ENCODE results near the gene GLIS1.
A peak's percentile ranks its signal among the peaks of the same experiment; 100 is the strongest.

GLIS1 gene

DNA sequence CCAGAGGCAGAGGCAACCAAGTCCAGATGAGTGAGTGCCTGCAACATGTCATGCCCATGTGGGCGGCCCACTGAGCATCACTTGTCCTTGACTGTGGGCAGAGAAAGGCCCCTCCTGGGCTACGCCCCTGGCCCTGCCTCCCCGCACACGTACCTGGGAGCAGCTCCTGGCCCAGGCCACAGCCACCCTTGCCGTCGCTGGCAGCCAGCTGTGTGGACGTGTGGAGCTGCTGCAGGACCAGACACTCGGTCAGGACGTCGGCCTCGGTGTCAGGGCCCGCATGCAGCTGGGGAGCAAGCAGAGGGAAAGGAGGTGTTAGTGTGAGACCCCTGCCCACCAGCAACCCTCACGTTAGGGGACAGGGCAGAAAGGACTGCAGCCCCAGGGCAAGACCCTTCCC is 218.5 kb downstream of the GLIS1 start:
- DNase-seq = no peak

DNA sequence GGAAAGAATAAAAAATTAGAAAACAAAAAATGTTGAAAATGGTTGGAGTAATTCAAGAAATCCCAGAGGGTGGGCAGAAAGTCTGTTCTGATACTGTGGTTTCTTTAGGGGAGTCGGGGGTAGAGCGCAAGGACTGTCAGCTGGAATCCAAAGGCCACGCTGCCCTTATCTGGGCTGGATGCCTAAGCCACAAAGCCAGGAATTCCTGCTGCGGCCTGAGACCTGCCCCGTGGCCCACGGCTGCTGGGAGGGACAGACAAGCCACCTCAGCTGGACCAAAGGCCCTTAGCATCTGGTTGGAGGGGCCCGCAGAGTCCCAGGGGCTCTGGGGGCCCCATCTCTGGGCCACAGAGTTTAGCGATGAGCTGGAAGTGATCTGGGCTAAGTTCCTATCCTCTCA is 219.5 kb downstream of the GLIS1 start:
- no peak for DNase-seq

DNA sequence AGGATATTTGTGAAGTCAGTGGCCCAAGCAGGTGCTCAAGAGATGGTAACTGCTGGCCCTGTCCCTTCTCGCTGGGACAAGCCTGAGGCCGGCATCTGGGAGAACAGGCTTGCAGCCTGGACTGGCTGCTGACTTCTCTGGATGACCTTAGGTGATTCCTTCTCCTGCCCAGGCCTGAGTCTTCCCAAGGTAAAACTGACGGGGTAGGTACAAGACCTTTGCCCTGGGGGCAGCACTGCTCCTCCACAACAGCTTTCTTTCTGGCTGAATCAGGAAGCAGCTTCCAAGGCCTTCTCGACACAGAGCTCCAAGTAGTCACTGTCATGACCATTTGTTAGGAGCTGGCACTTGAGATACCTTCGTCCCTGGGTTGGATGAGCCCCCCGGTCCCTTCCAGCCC is 220.2 kb downstream of the GLIS1 start:
- no peak for DNase-seq

DNA sequence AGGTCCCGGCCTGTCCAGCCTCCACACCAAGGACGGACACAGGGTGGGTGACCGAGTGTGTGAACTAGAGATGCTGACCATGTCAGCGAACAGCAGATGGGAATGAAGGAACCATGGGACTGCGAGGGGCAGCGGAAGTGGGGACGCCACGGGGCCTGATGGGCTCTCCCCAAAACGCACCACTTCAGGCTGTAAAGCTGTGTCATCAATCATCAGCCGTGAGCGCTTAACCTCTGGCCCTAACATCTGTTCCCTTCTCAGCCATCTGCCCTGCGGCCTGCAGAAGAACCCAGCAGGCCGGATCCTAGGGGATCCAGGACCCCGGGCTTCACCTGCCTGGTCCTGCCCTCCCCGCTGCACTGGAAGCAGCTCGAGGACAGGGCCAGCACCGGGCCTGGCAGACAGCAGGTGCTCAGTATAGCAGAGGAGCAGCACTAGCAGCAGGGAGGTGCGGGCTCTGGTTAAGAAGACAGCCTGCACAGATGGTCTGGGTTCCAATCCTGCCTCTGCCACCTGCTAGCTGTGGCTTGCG is 221.1 kb downstream of the GLIS1 start:
- DNase-seq = peak; percentile 70 to 89

DNA sequence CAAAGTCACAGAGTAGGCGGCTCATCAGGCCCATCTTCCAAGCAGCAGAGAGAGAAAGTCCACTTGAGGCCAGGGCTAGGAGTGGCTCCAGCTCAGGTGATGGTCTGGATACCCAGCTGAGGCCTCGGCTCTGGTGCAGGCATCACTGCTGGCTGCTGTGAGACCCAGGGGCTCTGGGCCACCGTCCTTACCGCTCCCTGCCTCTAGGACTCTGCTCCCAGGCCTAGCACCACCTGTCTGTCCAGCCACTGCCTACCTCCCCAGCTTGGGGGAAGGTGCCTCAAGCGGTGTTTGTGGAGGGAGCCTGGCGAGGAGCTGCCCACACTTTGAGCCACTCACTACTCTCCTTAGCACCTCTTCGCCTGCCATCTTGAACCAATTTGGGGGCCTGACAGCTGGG is 221.9 kb downstream of the GLIS1 start:
- peak in 1 of 2 experiments; percentile 21 for DNase-seq

DNA sequence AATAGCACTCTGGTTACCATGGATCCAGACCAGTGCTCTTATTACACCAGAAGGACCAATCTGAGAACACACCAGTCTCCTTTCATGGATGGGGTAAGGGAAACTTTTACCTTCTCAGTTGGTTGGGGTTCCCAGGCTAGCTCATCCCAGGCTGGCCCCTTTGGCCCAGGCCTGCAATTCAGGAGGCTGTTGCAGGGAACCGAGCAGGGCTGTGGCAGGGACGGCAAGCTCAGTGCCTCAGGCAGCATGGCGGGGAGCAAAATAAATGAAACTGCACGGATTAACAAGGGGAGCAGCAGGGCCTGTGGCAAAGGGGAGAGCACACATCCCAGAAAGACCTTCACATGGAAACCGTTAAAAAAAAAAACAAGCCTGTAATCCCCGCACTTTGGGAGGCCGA is 222.8 kb downstream of the GLIS1 start:
- DNase-seq = peak in 1 of 2 experiments; percentile 28

DNA sequence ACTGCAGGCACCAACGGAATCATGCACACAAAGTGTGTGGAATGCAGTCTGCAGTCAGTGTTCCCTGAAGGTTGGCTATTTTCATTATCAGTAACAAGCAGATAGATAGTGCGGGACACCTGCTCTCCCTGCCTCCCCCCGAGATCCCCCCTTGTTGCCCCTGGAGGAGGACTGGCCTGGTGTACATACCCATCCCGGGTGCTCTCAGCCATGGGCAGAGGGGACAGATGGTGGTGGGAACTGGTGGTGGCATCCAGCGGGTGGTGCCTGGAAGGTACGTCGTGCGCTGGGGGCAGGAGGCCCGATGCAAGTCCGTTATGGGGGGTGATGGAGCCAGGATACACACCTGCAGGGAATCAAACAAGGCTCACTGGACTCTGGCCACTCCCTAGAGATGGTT is 224.5 kb downstream of the GLIS1 start:
- no peak for DNase-seq

DNA sequence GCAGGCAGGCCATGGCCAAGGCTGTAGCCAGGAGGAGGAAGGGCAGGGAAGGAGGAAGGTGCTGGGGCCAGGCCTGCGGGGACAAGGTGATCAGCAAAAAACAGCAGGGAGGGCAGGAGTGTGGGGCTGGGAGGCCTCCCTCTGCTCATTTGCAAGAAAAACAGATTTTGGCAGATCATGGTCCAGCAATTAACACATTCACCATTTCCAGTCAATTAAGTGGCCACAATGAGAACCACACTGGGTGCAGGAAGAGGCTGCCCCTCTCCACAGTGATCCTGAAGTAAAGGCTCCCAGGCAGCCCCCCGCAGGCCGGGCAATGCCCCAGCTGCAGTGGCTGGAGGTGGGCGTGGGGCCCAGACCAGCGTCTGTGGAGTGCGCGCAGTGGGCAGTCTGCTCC is 225.1 kb downstream of the GLIS1 start:
- no peak for DNase-seq

DNA sequence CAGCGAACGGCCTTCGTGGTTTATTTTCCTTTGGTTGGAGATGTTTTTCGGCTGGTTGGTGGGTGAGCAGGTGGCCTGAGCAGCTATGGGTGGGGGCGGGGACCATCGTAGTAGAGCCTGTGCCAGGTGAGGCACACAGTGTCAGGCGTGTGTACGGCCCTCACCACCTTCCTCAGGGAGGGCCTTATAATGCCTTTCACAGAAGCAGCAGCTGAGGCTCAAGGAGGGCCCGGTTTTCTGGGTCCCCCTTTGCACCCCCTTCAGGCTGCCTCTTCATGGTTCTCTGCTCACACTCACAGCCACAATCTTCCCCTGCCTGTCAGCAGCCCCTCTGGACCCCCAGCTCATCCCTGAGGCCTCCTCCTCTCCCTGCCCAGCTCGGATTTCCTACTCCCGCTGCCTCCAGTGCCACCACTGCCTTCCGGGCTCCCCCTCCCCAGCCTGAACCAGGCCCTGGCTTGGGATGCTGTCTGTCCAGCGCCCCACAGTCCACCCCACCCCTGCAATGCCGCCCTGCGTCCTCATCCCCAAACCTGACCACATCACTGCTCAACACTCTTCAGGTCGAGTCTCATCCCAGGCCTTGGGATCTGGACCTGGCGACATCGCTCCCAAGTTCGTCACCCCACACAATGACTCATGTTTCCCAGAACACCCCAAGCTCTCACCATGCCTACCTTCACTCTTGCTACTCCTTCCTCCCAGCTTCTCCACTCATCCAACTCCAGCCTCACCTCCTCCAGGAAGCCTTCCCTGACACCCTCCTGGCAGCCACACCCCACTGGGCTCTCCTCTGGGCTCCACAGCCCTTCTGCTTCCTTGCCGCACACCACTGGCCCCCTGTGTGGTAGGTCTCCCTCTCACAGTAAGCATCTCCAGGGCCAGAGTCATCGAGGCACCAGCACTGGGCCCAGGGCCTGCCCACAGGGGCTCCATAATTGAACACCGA is 225.9 kb downstream of the GLIS1 start:
- DNase-seq = no peak

DNA sequence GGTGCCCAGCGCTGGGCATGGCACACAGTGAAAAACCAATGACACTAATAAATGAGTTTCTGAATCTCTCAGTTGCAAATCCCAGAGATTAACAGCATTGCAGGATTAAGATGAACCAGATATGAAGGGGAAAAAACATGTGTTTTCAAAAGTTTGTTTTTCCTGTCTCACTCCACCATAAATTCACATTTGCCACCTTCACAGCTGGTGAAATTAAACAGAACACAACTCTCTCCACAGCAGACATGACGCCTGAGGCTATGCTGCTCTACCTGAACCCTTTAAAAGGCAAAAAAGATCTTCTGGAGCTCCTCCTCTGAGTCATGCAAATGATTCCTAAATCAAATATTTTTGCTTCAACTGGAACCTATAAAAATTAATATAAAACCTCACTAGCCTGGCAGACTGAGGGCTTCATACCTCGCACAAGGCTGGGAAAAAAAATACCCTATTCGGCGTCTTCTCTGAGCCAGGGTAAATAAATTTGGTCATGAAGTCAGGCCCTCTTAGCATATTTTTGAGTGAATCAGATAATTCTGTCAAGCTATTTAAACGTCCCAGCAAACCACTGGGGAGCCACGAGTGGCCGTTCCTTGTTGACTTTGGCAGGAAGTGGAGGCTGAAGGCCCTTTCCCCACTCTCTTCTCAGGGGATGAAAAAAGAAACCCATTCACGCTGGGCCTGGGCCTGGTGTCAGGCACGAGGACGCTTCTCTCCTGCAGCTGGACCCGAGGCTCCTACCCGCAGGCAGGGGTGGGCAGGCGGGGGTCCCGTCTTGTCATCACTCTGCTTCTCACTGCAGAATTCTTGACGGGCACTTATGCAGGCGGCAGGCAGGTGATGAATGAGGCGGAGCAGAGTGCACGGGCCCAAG is 226.8 kb downstream of the GLIS1 start:
- DNase-seq = no peak

DNA sequence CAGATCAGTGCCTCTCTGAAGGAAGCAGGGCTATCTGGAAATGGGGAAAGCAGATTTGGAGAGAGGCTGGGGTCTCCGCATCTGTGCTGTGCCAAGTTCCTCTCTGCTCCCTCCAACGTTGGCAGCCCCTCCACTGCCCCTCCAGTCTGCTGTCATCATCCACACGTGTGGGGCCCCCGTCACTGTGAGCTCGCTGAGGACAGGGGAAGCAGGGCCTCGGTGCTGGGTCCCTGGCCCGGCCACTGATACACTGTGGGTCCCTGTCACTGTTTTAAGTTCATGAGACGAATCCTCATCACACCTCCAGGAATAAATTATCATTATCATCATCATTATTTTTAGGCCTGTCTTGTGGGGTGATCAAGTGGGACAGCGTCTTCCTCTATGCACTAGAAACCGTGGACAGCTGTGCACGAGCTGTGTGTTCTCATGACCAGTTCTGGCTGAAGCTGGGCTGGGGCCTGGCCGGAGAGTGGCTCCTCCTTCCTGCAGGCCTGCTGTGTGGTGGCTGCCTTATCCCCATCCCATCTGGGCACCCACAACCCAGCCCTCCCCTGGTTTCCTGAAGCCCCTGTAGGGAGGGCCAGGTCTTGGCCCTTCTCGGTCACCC is 227.5 kb downstream of the GLIS1 start:
- no peak for DNase-seq

DNA sequence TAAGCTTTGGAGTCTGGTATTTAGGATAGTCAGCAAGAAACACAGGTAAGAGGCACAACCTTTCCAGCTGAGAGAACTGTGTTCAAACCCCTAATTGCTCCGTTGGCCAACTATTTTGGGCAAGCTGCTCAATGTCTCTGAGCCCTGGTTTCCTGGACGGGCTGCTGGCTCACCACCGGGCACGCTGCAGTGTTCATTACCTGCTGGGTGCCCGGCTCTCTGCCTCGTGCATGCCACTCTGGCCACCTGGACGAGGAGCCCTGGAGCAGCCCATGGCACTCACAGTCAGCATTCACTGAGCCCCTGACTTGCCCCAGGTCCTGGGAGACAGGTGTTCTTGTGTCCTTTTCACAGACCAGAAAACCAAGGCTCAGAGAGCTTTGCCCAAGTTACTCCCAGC is 228.7 kb downstream of the GLIS1 start:
- DNase-seq = no peak

DNA sequence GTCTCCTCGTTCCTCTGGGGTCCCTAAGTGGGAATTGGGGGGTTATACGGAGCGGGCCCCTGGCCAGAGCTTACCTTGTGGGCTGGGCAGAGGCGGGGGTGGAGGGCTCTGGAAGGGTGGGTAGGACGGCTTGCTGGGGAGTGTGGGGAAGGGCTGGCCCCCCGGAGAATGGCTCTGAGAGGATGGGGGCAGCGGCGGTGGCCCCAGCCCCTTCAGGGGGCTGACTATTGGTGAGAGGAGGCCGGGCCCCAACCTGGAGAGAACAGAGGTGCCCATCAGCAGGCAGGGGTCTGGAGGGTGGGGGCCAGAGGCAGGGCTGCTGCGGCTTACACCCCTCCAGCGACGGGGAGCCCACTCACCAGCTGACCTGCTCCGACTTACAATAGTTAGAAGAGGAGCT is 229.2 kb downstream of the GLIS1 start:
- no peak for DNase-seq

DNA sequence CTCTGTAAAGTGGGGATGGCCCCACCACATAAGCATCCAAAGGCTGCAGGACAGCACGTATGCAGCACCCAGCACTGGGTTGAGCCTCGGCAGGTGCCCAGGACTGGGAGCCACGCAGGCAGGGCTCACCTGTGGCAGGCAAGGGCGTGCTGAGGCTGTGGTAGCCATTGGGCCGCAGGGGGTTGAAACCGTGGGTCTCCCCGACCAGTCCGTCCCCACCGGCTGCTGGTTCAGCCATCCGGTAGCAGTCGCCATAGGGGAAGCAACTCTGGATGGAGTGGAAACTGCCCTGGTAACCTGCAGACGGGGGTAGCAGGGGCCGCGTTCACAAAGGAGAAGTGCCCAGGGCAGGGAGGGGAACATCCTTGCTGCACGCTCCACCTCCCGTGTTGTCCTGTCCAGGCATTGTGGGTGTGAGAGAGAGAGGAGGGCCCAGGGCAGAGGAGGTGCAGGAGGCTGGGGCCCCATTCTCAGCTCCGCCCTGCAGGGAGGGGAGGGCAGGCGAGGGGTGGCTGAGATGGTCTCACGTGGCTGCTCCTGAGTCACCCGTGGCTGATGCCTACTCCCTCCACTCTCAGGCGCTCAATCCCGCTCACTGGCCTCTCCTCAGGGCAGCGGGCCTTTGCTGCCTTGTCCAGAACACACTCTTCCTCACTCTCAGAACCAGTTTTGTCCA is 229.8 kb downstream of the GLIS1 start:
- no peak for DNase-seq

DNA sequence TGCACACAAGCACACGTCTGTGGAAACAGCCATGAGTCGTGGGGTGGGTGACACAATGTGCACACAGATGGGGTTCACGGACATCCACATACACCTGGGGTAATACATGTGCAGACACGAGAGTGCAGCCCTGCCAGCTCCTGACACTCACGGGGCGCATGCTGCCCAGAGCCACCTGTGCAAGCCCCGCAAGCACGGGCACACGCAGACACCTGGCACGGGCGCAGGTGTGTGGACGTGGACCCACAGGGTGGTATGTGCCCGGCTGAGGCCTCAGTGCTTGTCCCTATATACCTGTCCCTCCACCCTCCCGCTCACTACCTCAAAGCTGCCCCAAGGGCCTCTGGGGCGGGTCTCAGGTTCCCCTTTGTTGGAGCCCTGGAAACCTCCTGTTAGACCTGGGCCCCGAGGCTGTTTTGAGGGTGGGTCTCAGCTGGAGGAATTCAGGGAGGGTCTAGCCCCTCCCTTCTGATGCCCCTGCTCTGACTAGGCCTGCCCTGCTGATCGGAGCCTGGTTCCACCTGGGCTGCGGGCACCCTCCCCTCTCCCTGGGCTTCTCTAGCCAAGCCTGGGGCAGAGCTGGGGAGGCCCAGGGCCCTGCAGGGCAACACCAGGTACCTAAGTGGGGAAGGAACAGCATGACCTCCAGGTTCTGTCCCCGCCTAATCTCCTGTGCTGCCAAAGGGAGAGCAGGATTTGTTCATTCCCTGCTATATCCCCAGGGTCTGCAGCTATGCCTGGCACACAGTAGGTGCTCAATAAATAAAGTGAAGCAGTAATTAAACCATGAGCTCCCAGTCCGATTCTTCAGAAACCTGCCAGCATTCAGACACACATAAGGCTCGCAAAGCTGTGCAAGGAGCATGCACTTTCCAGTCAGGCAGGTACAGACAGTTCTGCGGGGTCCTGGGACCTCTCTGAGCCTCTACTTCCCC is 230.6 kb downstream of the GLIS1 start:
- DNase-seq = no peak

DNA sequence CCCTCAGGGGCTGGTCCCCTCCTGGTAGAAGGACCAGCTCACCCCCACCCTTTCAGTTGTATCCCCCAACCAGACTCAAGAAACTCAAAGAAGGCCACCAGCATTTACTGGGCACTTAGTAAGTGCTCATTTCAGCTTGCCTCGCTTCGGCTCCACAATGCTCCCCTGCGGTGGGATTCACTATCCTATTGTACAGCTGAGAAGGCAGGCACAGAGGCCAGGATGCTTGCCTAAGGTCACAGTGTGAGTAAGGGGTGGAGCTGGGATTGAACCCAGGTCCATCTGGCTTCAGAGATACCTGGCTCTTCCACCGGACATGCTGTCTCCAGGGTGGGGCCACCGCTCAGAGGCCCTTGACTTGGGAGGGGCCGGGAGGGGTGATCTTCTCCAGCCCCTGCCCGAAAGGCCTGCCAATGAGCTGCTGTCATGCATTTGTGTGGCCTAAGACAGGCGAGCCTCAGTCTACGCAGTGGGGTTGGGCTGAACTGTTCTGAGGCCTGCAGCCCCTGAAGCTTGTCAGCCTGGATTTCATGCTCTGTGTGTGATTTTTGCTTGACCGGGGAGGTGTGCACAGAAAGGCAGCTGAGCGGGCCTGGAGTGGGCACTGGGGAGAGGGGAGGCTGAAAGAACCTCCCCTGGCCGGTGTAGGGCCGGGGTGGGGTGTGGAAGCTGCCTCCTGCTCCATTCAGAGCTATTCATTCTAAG is 231.7 kb downstream of the GLIS1 start:
- no peak for DNase-seq

DNA sequence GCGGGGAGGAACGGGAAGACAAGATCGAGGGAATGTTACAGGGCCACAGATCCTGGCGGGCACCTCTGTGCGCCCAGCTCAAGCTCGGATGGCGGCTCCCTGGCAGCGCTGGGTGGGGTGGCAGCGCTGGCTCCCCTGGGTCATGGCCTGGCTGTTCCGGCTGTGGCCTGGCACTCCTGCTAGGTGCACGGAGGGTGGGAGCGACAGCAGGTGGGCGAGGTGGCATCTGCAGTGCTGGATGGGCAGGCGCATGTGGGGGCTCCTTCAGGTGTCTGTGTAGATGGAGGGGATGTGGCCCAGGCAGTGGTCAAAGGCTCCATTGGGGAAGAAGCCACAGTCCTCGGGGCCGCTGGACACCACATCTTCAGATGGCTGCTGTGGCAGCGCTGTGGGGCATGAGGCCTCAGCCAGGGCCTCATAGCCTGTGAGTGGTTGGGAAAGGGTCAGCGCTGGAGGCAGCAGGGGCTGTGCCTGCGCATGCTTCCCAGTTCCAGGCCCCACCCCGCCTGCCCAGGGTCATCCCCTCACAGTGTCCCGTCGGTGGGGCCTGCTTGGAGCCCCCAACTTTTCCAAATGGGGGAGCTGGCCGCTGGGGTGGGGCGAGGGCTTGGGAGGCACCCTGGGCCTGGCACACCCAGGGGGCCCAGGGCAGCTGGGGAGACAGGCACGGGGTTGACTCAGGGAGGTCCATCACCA is 232.5 kb downstream of the GLIS1 start:
- DNase-seq = no peak

DNA sequence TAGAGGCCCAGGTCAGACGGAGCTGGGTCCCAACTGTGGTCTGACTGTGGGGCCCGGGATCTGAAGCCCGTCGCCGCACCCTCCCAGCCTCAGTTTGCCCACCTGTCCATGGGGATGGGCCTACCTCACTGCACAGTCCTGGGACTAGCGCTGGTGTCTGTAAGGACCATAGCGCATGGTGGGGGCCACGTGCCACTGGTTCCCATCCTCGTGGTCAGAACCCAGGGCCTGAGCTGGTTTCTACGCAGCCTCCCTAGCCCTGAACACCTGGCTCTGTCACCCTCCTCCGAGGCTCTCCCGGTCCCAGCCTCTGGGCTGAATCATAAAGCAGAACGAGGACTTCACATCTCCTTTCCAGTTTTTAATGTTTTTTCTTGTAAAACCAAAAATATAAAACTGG is 233.1 kb downstream of the GLIS1 start:
- no peak for DNase-seq

DNA sequence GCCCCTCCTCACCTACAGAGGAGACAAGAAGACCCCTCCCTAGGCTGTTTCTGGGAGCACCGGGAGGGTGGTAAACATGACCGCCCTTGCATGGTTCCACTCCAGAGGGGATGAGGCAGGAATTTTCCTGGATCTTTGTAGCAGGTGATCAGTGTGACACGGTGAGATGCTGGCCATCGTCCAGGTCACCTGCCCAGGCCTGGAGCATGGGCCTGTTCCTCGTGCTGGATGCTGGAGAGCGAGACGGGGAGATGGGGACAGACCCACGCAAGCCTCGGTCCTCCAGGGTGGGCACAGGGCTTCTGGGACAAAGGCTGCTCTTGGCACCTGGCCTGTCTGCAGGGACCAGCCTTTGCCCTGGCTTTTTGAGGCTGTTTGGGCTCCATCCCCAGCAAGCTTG is 233.6 kb downstream of the GLIS1 start:
- DNase-seq = no peak

DNA sequence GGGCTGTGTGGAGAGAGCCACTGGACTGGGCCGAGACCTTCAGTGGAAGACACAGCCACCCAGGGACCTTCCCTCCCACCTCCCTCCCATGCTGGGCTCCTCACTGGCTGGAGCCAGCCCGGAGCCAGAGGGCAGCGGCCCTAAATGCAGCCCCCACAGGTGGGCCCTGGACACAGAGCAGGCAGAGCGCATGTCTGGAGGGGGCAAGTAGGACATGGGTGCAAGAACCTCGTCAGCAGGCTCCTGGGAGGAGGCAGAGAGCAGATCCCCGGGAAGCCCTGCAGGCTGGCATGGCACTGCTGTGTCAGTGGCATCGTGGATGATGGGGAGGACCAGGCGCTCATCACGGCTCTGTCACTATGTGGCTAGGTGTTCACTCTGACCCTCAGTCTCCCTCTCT is 234.1 kb downstream of the GLIS1 start:
- no peak for DNase-seq

Data from NCI-H524 (cell line).